ENCODE results near the gene FBXW10B. TPM values are rescaled to one million over a fixed set of nuclear protein-coding genes. Genes with fewer than 3 reads are reported as not detected.
"Not testable (repeated sequence)": the region's sequence is repeated elsewhere in the genome, so short reads cannot be mapped to it uniquely, and the experiment has no call there.

Gene FBXW10B, protein sequence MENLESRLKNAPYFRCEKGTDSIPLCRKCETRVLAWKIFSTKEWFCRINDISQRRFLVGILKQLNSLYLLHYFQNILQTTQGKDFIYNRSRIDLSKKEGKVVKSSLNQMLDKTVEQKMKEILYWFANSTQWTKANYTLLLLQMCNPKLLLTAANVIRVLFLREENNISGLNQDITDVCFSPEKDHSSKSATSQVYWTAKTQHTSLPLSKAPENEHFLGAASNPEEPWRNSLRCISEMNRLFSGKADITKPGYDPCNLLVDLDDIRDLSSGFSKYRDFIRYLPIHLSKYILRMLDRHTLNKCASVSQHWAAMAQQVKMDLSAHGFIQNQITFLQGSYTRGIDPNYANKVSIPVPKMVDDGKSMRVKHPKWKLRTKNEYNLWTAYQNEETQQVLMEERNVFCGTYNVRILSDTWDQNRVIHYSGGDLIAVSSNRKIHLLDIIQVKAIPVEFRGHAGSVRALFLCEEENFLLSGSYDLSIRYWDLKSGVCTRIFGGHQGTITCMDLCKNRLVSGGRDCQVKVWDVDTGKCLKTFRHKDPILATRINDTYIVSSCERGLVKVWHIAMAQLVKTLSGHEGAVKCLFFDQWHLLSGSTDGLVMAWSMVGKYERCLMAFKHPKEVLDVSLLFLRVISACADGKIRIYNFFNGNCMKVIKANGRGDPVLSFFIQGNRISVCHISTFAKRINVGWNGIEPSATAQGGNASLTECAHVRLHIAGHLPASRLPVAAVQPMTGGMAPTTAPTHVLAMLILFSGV
- total RNA-seq = under 1 TPM; 0.58 to 0.77 TPM

GRCh38 chr17:15619331-15620058 lies at the start of gene FBXW10B:
FBXW10B (minus strand) TSS chr17:15619704; CDS start chr17:15619512, 192 bp downstream.
- not testable (repeated sequence) for H3K27ac Mint-ChIP-seq; H3K27me3 Mint-ChIP-seq; H3K4me3 Mint-ChIP-seq; ATAC-seq (replicated peaks); H3K9me3 Mint-ChIP-seq; H3K4me1 Mint-ChIP-seq; H3K36me3 Mint-ChIP-seq (ENCODE audit: low read depth)

- Mint-ChIP-seq H3K9me3 (no peaks in the 10 kb centered on the region), H3K27ac (no peak overlapping the region), H3K4me3 (no peak overlapping the region), H3K4me1 (no peaks in the 10 kb centered on the region), H3K27me3 (no peaks in the 10 kb centered on the region), H3K36me3 (ENCODE audit: low read depth) (peaks cover 28% of the 10 kb centered on the region)
- ATAC-seq (replicated peaks) = no peak
These were observed 44.2 kb upstream of the FBXW10B start for GRCh38 chr17:15663691-15664090.

- peaks cover 22% of the 10 kb centered on the region for H3K36me3 Mint-ChIP-seq (ENCODE audit: low read depth)
These were observed 43.7 kb upstream of the FBXW10B start for GRCh38 chr17:15663176-15663575.

DNA sequence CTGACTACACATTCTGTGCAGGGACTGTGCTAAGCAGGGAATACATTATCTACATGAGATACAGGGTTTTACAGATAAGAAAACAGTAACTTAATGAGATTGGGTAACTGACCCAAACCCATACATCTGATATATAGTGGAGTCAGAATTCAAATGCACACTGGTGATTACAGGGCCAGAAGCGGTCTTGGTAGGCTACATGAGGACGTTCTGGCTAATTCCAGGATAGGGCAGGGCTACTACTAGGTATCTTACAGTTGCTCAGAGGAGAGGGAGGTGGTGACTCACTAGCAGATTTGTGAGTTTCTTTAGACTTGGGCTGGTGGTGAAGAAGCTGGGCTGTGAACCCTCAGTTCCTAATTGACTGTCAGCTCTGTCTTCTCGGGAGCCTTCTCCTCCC lies 43.2 kb upstream of the FBXW10B start:
- H3K27me3 Mint-ChIP-seq = no peaks in the 10 kb centered on the region
- H3K27ac Mint-ChIP-seq = no peak overlapping the region
- ATAC-seq (replicated peaks) = no peak
- H3K4me3 Mint-ChIP-seq = no peak overlapping the region
- no peaks in the 10 kb centered on the region for H3K9me3 Mint-ChIP-seq
- H3K4me1 Mint-ChIP-seq = no peaks in the 10 kb centered on the region
- peaks cover 18% of the 10 kb centered on the region for H3K36me3 Mint-ChIP-seq (ENCODE audit: low read depth)

More at GRCh38 chr17:15663176-15663575, 43.7 kb upstream of the FBXW10B start:
- H3K9me3 Mint-ChIP-seq = no peaks in the 10 kb centered on the region
- no peaks in the 10 kb centered on the region for H3K4me1 Mint-ChIP-seq
- H3K27ac Mint-ChIP-seq = no peak overlapping the region
- H3K27me3 Mint-ChIP-seq = no peaks in the 10 kb centered on the region
- no peak for ATAC-seq (replicated peaks)
- no peak overlapping the region for H3K4me3 Mint-ChIP-seq

- no peak for ATAC-seq (replicated peaks)
- Mint-ChIP-seq H3K4me1 (no peaks in the 10 kb centered on the region), H3K27ac (no peak overlapping the region), H3K4me3 (no peak overlapping the region), H3K27me3 (no peaks in the 10 kb centered on the region), H3K9me3 (no peaks in the 10 kb centered on the region), H3K36me3 (ENCODE audit: low read depth) (peaks cover 15% of the 10 kb centered on the region)
These were observed 40.6 kb upstream of the FBXW10B start for GRCh38 chr17:15660077-15660476.

DNA sequence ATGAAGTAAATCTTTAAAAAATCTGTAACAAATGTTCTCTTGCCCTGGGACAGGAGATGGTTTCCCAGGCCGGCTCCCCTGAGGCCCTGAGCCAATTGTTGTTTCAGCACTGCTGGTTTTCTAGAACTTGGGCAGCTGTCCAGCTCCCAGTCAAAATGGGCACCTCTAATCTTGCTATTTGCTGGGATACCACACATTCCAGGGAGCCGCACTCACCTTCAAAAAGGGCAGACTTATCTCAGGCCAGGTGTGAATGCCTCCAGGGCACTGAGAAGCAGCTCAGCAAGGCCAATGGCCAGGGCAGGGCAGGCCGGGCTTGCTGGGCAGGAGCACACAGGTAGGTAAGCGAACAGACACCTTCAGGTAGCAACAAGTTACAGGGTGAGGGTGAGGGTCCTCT lies 40.2 kb upstream of the FBXW10B start:
- Mint-ChIP-seq H3K4me1 (no peaks in the 10 kb centered on the region), H3K27me3 (no peaks in the 10 kb centered on the region), H3K27ac (no peak overlapping the region), H3K4me3 (no peak overlapping the region), H3K9me3 (no peaks in the 10 kb centered on the region), H3K36me3 (ENCODE audit: low read depth) (peaks cover 15% of the 10 kb centered on the region)
- ATAC-seq (replicated peaks) = no peak

DNA sequence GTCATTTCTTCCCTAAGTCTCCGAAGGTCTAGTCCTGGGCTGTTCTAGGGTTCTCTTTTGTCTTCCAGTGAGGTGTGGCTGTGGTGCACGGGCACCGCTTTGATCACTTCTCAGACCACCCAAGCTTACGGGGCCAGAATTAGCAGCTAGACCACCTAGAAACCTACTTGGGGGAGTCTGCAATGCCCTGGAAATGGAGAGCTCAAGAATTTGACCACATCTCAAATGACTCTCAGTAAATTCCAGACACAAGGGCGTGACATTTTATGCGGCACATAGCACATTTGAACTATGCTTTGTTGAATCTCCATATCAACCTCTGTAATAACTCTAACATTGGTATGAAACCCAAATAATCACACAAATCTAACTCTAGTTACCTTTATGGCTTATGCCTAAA lies 39.7 kb upstream of the FBXW10B start:
- no peak overlapping the region for H3K27ac Mint-ChIP-seq
- peaks cover 12% of the 10 kb centered on the region for H3K36me3 Mint-ChIP-seq (ENCODE audit: low read depth)
- no peaks in the 10 kb centered on the region for H3K4me1 Mint-ChIP-seq
- no peaks in the 10 kb centered on the region for H3K9me3 Mint-ChIP-seq
- ATAC-seq (replicated peaks) = no peak
- no peak overlapping the region for H3K4me3 Mint-ChIP-seq
- H3K27me3 Mint-ChIP-seq = no peaks in the 10 kb centered on the region

GRCh38 chr17:15658296-15658695 lies 38.8 kb upstream of the FBXW10B start:
- no peaks in the 10 kb centered on the region for H3K4me1 Mint-ChIP-seq
- H3K9me3 Mint-ChIP-seq = no peaks in the 10 kb centered on the region
- no peak overlapping the region for H3K4me3 Mint-ChIP-seq
- no peak overlapping the region for H3K27ac Mint-ChIP-seq
- peaks cover 5% of the 10 kb centered on the region for H3K36me3 Mint-ChIP-seq (ENCODE audit: low read depth)
- ATAC-seq (replicated peaks) = no peak
- H3K27me3 Mint-ChIP-seq = no peaks in the 10 kb centered on the region

GRCh38 chr17:15657868-15658267 lies 38.4 kb upstream of the FBXW10B start:
- no peaks in the 10 kb centered on the region for H3K27me3 Mint-ChIP-seq
- H3K4me3 Mint-ChIP-seq = no peak overlapping the region
- no peaks in the 10 kb centered on the region for H3K9me3 Mint-ChIP-seq
- H3K4me1 Mint-ChIP-seq = no peaks in the 10 kb centered on the region
- H3K36me3 Mint-ChIP-seq (ENCODE audit: low read depth) = peaks cover 5% of the 10 kb centered on the region
- no peak overlapping the region for H3K27ac Mint-ChIP-seq
- no peak for ATAC-seq (replicated peaks)

DNA sequence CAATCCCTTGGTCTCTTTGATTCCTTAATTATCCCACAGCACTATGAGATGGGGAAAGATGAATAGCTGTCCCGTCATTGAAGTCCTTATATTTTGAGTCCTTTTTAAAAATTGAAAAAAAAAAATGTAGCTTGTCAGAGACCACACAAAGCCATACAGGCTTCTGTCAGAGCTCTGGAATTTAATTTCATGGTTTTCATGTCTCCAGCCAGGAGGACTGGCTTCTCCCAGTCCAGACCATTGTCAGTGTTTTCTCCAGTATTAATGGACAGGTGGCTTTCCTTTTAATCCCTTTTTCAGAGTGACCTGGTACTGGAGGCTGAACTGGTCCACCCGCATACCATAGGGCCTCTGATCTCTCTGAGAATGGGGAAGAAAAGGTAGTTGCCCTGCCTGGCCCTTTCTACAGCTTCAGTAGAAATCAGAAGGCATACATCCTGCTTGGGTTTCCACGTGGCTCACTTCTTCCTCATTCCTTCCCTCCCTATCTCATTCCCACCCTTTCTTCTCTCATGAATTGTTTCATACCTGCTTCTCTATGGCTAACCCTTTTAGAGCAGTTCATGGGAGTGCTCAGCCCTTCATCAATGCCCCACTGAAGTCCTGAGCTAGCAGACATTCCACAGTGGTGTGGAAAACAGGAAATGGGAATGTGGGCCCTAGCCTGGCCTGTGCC lies 35.5 kb upstream of the FBXW10B start:
- Mint-ChIP-seq H3K27ac (no peak overlapping the region), H3K4me3 (no peak overlapping the region), H3K36me3 (ENCODE audit: low read depth) (no peaks in the 10 kb centered on the region), H3K27me3 (no peaks in the 10 kb centered on the region), H3K4me1 (no peaks in the 10 kb centered on the region), H3K9me3 (no peaks in the 10 kb centered on the region)
- ATAC-seq (replicated peaks) = no peak

GRCh38 chr17:15654401-15654800 lies 34.9 kb upstream of the FBXW10B start:
- not testable (repeated sequence) for H3K4me1 Mint-ChIP-seq; H3K4me3 Mint-ChIP-seq; ATAC-seq (replicated peaks); H3K9me3 Mint-ChIP-seq; H3K27me3 Mint-ChIP-seq; H3K27ac Mint-ChIP-seq; H3K36me3 Mint-ChIP-seq (ENCODE audit: low read depth)

DNA sequence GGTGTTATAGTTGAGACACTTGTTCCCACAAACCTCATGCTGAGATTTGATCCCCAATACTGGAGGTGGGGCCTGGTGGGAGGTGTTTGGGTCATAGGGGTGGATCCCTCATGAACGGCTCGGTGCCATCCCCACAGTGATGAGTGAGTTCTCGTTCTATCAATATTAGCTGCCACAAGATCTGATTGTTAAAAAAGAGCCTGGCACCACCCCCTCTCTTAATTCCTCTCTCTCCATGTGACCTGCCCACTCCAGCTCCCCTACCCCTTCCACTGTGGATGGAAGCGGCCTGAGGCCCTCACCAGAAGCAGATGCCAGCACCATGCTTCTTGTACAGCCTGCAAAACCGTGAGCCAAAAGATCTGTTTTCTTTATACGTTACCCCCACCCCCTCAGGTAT lies 33.5 kb upstream of the FBXW10B start:
- H3K36me3 Mint-ChIP-seq (ENCODE audit: low read depth) = no peaks in the 10 kb centered on the region
- H3K27ac Mint-ChIP-seq = no peak overlapping the region
- ATAC-seq (replicated peaks) = no peak
- H3K9me3 Mint-ChIP-seq = no peaks in the 10 kb centered on the region
- H3K4me3 Mint-ChIP-seq = no peak overlapping the region
- no peaks in the 10 kb centered on the region for H3K27me3 Mint-ChIP-seq
- H3K4me1 Mint-ChIP-seq = no peaks in the 10 kb centered on the region

DNA sequence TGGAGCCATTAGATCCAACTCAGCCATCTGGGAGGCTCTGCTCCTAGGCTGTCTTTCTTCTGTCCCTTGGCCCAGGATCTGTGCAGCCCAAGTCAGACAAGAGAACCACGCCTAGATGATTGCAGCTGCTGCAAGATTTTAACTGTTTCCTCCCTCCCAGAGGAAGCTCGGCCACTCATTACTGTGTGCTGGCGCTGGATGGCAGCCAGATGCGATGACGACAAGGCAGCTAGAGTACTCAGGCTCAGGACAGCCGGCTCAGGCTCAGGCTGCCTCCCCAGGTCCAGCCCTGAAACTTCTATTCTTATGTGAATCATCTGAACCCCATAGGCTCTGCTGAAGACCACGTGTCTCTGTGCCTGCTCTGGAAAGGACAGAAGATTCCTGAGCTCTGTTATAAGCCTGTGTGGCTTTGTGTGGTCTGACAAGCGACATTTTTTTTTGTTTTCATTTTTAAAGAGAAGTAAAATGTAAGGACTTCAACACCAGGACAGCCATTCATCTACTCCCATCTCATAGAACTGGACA lies 32.1 kb upstream of the FBXW10B start:
- Mint-ChIP-seq H3K27ac (no peak overlapping the region), H3K4me3 (peak overlapping the region; percentile 48), H3K9me3 (no peaks in the 10 kb centered on the region), H3K27me3 (no peaks in the 10 kb centered on the region), H3K36me3 (ENCODE audit: low read depth) (no peaks in the 10 kb centered on the region), H3K4me1 (no peaks in the 10 kb centered on the region)
- peak; percentile 84 for ATAC-seq (replicated peaks)

Measured in activated T-helper 17 cell treated with anti-CD3 and anti-CD28 coated beads, Interleukin-2, amount 50 U/mL, for 72 hours (primary cell).